ENCODE data around the gene ARHGEF6. TPM values are rescaled to one million over a fixed set of nuclear protein-coding genes. Genes with fewer than 3 reads are reported as not detected.
A peak's percentile ranks its signal among the peaks of the same experiment; 100 is the strongest.

Gene ARHGEF6
- total RNA-seq, 1 donor from 2014 or later: 16.2 TPM

DNA sequence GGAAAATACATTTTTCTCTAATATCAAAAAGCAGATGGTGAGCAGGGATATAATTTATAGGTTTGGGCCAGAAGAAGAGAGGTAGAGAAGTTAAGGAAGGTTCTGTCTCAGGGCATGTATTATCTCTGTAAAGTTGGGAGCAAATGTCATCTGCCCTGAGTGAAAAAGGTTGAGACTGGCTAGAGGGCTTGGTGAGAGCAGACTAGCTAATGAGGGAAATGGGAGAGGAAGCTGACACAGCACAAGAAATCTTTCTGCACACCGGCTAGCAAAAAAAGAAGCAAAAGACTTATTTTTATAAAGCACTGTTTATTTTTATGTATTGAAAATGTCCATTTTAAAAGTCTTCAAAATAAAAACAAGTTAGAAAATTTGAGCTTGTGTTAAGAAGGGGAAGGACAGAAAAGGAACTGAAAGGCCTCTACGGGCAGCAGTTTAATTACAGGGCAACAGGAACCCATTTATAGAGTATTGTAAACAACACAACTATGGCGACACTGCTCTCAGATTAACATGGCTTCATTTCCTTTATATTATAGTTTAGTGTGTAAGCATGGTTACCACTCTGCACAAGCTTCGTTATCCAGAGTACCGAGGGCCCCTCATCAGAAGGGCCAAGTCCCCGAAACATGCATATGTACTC lies 115.4 kb downstream of the ARHGEF6 start:
- no peak for DNase-seq (ENCODE audit: extremely low spot score in 2 of 2)
- no peaks in the 10 kb centered on the region for H3K27me3 ChIP-seq
- H3K36me3 ChIP-seq: peaks cover 0 to 6% of the 10 kb centered on the region in 2 donors
- H3K4me1 ChIP-seq: no peaks in the 10 kb centered on the region
- intact Hi-C loops (cut with DNase I): no loop called here
- H3K27ac ChIP-seq: no peak overlapping the region
- H3K9me3 ChIP-seq: no peaks in the 10 kb centered on the region
- TF ChIP-seq CTCF (IDR thresholded peaks at IDR 0.05) (no peak), POLR2A (IDR thresholded peaks at IDR 0.05) (no peak), POLR2AphosphoS5 (IDR thresholded peaks at IDR 0.05; ENCODE audit: insufficient read depth in 1 of 2, low read depth in 1 of 2) (no peak)
- no peak overlapping the region for H3K4me3 ChIP-seq

DNA sequence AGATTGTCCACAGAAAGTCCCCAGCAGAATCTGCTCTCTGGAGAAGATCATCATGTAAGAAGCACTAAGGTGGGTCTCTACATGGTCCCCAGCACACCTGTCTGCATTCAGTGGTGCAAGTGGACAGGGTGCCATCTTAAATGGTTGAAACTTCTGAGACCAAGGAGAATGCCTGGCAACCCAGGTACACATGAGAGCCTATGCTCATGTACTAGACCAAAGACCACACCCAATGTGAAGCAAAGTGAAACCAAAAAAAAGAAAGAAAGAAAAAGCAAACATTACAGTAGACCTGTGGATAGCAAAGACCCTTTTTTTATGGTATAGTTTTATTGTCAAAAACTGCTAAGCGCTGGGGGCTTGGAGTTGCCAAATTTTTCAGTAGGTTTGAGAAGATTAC lies 117.8 kb downstream of the ARHGEF6 start:
- Histone ChIP-seq H3K27me3 (no peaks in the 10 kb centered on the region), H3K27ac (no peak overlapping the region), H3K4me1 (no peaks in the 10 kb centered on the region), H3K4me3 (no peak overlapping the region), H3K9me3 (no peaks in the 10 kb centered on the region), H3K36me3 (peaks cover 0 to 5% of the 10 kb centered on the region in 2 donors)
- intact Hi-C loops (cut with DNase I): no loop called here
- peak in 1 of 2 donors; percentile 43 for DNase-seq (ENCODE audit: extremely low spot score in 2 of 2)
- TF ChIP-seq POLR2AphosphoS5 (IDR thresholded peaks at IDR 0.05; ENCODE audit: insufficient read depth in 1 of 2, low read depth in 1 of 2) (no peak), POLR2A (IDR thresholded peaks at IDR 0.05) (no peak), CTCF (IDR thresholded peaks at IDR 0.05) (no peak)

DNA sequence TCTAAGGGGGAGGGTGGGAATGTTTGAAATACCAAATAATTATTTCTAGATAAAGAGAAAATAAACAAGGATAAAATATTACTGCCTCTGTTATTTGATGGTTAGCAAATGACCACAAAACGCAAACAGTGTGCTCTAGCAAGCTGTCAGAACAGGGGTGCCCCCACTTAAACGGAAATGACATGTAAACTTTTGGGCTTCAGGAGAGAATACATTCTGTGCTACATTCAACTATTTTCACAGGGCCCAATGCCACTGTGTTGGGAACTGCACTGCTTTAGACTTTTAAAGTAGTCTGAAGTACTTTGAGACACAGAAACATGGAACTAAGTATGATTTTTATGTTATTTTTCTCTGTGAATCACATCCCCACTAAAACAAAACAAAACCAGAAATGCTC lies 118.6 kb downstream of the ARHGEF6 start:
- H3K9me3 ChIP-seq: no peaks in the 10 kb centered on the region
- no peak overlapping the region for H3K27ac ChIP-seq
- no peak for DNase-seq (ENCODE audit: extremely low spot score in 2 of 2)
- H3K27me3 ChIP-seq: no peaks in the 10 kb centered on the region
- H3K4me3 ChIP-seq: no peak overlapping the region
- H3K4me1 ChIP-seq: no peaks in the 10 kb centered on the region
- TF ChIP-seq POLR2AphosphoS5 (IDR thresholded peaks at IDR 0.05; ENCODE audit: insufficient read depth in 1 of 2, low read depth in 1 of 2): no peak
- no peak for TF ChIP-seq CTCF (IDR thresholded peaks at IDR 0.05)
- no peak for TF ChIP-seq POLR2A (IDR thresholded peaks at IDR 0.05)
- H3K36me3 ChIP-seq: no peaks in the 10 kb centered on the region
- intact Hi-C loops (cut with DNase I): no loop called here

GRCh38 chrX:136660896-136661295 lies 119.8 kb downstream of the ARHGEF6 start:
- intact Hi-C loops (cut with DNase I): no loop called here
- TF ChIP-seq POLR2A (IDR thresholded peaks at IDR 0.05): no peak
- no peak for TF ChIP-seq CTCF (IDR thresholded peaks at IDR 0.05)
- TF ChIP-seq POLR2AphosphoS5 (IDR thresholded peaks at IDR 0.05; ENCODE audit: insufficient read depth in 1 of 2, low read depth in 1 of 2): no peak
- Histone ChIP-seq H3K27me3 (no peaks in the 10 kb centered on the region), H3K4me1 (no peaks in the 10 kb centered on the region), H3K4me3 (no peak overlapping the region), H3K9me3 (no peaks in the 10 kb centered on the region), H3K36me3 (no peaks in the 10 kb centered on the region), H3K27ac (no peak overlapping the region)
- no peak for DNase-seq (ENCODE audit: extremely low spot score in 2 of 2)

- Histone ChIP-seq H3K4me3 (no peak overlapping the region), H3K9me3 (no peaks in the 10 kb centered on the region), H3K27me3 (no peaks in the 10 kb centered on the region), H3K27ac (no peak overlapping the region), H3K4me1 (no peaks in the 10 kb centered on the region), H3K36me3 (no peaks in the 10 kb centered on the region)
- TF ChIP-seq POLR2A (IDR thresholded peaks at IDR 0.05): no peak
- TF ChIP-seq POLR2AphosphoS5 (IDR thresholded peaks at IDR 0.05; ENCODE audit: insufficient read depth in 1 of 2, low read depth in 1 of 2): no peak
- no peak for TF ChIP-seq CTCF (IDR thresholded peaks at IDR 0.05)
- DNase-seq (ENCODE audit: extremely low spot score in 2 of 2): peak in 1 of 2 donors; percentile 67
- intact Hi-C loops (cut with DNase I): no loop called here
These were observed 121.6 kb downstream of the ARHGEF6 start for GRCh38 chrX:136659174-136659573.

Data from vagina (tissue), 2 donors.